Testis (tissue), 3 donors: ENCODE results near the gene MAPK8IP1. TPM values are rescaled to one million over a fixed set of nuclear protein-coding genes. Genes with fewer than 3 reads are reported as not detected.

Experiments
- DNase-seq: peaks from one replicate; pipeline ENCODE4 v3.0.0-alpha.2; 2019
- H3K27ac ChIP-seq, 2 donors: fragments of 200-600 bp; sonication (generic); one replicate each; pipeline ENCODE4 v1.5.1; 2019
- H3K27me3 ChIP-seq: fragments of 200-600 bp; sonication (generic); one replicate; pipeline ENCODE4 v1.5.1; 2019
- H3K36me3 ChIP-seq: fragments of 200-600 bp; sonication (generic); one replicate; pipeline ENCODE4 v1.5.1; 2017; ENCODE audit warnings: low read depth; ENCODE audit errors: missing control alignments
- H3K4me1 ChIP-seq: fragments of 200-600 bp; sonication (generic); one replicate; pipeline ENCODE4 v1.5.1; 2019
- H3K4me3 ChIP-seq, 2 donors: fragments of 200-600 bp; sonication (generic); one replicate each; pipeline ENCODE4 v1.5.1; 2017 to 2019
- H3K9me3 ChIP-seq: fragments of 200-600 bp; sonication (generic); one replicate; pipeline ENCODE4 v1.5.1; 2017
- POLR2A ChIP-seq: fragments of 450-650 bp; IDR thresholded peaks from one replicate; pipeline ENCODE4 v1.6.1; 2017; ENCODE audit warnings: antibody characterized with exemption, mild to moderate bottlenecking, moderate library complexity
- WGBS, 2 donors: methylation state at CpG; one replicate each; pipeline ENCODE4 v1.1.5; 2018; 5-methylcytosine and 5-hydroxymethylcytosine counted together
- intact Hi-C: fragments of 100-400 bp; cut with DNase I; formaldehyde crosslinking; loops from one replicate; pipeline ENCODE4 v1.15.1; 2023; ENCODE audit warnings: low total_unique reads
- polyA plus RNA-seq: library from polyadenylated mRNA; stranded (reverse); fragments of 350-450 nt; fragmentation: Illumina TruSeq; extraction: RNeasy Lipid Tissue Mini Kit (QIAGEN cat#74804); gene quantifications from one replicate; pipeline ENCODE4 v1.2.3, GENCODE V29; 2014; ENCODE audit warnings: low read depth, low replicate concordance; ENCODE audit not compliant: insufficient read depth
- total RNA-seq, 2 donors: library from RNA; depleted of rRNA; stranded (reverse); fragments of >200 nt; gene quantifications; one replicate each; pipeline ENCODE4 v1.2.3, GENCODE V29; 2016
- TF ChIP-seq, protein P1 (sequence below), 3 experiments: fragments of 450-650 bp in 2 of 3; fragments of 200-600 bp in 1 of 3; sonication (generic) in 1 of 3; IDR thresholded peaks; one replicate each; pipeline ENCODE4 v1.5.1; 2016 to 2019; ENCODE audit warnings: antibody characterized with exemption in 3 of 3, mild to moderate bottlenecking in 2 of 3, moderate library complexity in 1 of 3

Gene MAPK8IP1
- total and polyA plus RNA-seq, 3 donors from 2014 or later: 54.5 to 62.9 (median 57.5) TPM

DNA sequence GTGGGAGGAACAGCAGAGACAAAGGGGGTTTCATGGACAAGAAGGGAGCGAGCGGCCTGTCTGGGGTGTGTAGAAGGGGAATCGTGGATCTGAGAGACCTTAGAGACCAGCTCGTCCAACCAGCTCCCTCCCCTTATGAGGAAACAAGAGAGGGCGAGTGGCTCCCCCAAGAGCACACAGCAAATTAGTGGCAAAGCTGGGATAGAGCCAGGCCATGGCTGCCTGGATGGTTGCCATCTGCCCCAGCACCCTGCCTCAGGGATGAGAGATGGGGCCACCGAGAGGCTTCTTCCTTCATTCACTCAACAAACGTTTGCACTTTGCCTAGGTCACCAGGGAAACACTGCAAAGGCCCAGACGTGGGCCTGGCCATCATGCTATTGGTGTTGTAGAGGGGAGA is 4.1 kb downstream of the MAPK8IP1 start:
- no peak for TF ChIP-seq POLR2A
- TF ChIP-seq, protein P1, sequence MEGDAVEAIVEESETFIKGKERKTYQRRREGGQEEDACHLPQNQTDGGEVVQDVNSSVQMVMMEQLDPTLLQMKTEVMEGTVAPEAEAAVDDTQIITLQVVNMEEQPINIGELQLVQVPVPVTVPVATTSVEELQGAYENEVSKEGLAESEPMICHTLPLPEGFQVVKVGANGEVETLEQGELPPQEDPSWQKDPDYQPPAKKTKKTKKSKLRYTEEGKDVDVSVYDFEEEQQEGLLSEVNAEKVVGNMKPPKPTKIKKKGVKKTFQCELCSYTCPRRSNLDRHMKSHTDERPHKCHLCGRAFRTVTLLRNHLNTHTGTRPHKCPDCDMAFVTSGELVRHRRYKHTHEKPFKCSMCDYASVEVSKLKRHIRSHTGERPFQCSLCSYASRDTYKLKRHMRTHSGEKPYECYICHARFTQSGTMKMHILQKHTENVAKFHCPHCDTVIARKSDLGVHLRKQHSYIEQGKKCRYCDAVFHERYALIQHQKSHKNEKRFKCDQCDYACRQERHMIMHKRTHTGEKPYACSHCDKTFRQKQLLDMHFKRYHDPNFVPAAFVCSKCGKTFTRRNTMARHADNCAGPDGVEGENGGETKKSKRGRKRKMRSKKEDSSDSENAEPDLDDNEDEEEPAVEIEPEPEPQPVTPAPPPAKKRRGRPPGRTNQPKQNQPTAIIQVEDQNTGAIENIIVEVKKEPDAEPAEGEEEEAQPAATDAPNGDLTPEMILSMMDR (IDR thresholded peaks at IDR 0.05): no peak
- Histone ChIP-seq H3K27ac (no peak overlapping the region), H3K4me3 (no peak overlapping the region), H3K27me3 (no peaks in the 10 kb centered on the region), H3K4me1 (no peaks in the 10 kb centered on the region), H3K9me3 (no peaks in the 10 kb centered on the region), H3K36me3 (no peaks in the 10 kb centered on the region)
- intact Hi-C loops: no loop called here
- DNase-seq: no peak
- 90 to 98% methylated on average over 8 of the region's 8 CpGs for WGBS, 2 donors

DNA sequence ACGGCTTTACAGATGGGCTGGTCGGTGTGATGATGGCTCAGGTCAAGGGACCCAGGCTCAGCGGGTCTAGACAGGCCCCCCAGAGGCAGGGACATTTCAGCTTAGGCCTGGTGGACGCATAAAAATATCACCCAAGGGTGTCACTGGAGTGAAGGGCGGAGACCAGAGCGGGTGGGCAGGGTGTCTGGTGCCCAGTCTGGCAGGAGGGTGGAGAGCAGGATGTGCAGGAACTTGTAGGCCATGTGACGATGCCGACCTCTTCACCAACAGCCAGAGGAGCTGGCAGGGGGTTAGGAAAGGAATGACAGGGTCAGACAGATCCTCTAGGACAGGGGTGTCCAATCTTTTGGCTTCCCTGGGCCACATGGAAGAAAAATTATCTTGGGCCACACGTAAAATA is 4.5 kb downstream of the MAPK8IP1 start:
- TF ChIP-seq, protein P1 (IDR thresholded peaks at IDR 0.05): no peak
- no peak for TF ChIP-seq POLR2A
- H3K27ac ChIP-seq: no peak overlapping the region
- H3K9me3 ChIP-seq: no peaks in the 10 kb centered on the region
- 88 to 92% methylated on average over 9 of the region's 9 CpGs for WGBS, 2 donors
- no peaks in the 10 kb centered on the region for H3K27me3 ChIP-seq
- DNase-seq: no peak
- H3K4me3 ChIP-seq: no peak overlapping the region
- no peaks in the 10 kb centered on the region for H3K36me3 ChIP-seq
- H3K4me1 ChIP-seq: no peaks in the 10 kb centered on the region
- intact Hi-C loops: no loop called here

DNA sequence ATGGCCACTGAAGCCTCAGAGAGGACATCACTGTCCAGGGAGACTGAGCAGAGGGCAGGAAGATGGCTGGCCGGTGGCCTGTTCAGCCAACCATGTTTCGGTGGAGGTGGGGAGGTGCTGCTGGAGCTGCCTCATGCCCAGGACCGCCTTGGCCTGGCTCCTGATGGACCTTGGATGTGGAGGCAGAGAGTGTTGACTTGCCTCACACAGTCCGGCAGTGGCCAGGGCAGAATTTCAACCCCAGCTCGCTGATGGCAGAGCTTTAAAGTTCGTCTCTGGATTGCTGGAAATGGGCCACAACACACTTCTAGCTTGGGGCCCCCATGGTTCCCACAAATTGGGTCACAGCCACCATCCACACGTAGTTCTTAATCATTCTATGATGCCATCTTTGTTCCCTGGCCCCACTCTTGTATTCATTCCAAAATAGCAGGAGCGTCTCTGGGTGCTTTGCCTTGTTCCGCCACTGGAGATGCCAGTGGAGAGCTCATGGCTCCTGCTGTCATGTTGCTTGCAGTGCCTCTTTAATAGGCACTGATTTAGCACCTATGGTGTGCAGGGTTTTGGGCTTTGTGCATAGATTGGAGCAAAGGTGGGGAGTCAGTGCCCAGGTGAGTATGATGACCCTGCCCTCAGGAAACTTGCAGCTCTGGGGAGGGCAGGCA is 5.6 kb downstream of the MAPK8IP1 start:
- no peaks in the 10 kb centered on the region for H3K4me1 ChIP-seq
- H3K9me3 ChIP-seq: no peaks in the 10 kb centered on the region
- no peak overlapping the region for H3K27ac ChIP-seq
- no peaks in the 10 kb centered on the region for H3K27me3 ChIP-seq
- DNase-seq: no peak
- WGBS, 2 donors: 87 to 96% methylated on average over 4 to 9 of the region's 9 CpGs
- intact Hi-C loops: no loop called here
- no peak overlapping the region for H3K4me3 ChIP-seq
- no peak for TF ChIP-seq POLR2A
- TF ChIP-seq, protein P1 (IDR thresholded peaks at IDR 0.05): no peak
- H3K36me3 ChIP-seq: no peaks in the 10 kb centered on the region

DNA sequence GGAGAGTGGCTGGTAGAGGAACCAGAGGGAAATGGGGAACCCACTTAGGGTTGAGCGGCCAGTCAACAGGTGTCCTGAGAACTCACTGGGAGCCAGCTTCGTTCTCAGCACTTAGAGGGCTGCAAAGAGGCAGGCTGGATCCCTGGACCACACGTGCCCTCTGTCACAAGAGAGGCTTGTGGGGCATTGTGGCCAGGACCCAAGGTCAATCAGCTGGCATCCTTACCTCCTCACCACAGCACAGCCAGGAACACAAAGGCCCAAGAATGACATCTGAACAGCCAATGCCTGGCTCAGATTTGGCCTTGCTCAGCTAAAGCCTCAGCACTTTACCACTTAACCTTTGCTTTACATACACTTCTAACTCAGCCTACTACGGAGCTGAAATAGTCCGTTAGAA is 7.4 kb downstream of the MAPK8IP1 start:
- no peaks in the 10 kb centered on the region for H3K9me3 ChIP-seq
- intact Hi-C loops: no loop called here

More for the DNA sequence above, 7.4 kb downstream of the MAPK8IP1 start:
- Histone ChIP-seq H3K4me1 (peaks cover 8% of the 10 kb centered on the region), H3K27ac (no peak overlapping the region), H3K4me3 (no peak overlapping the region), H3K27me3 (no peaks in the 10 kb centered on the region), H3K36me3 (no peaks in the 10 kb centered on the region)
- TF ChIP-seq POLR2A: no peak
- TF ChIP-seq, protein P1 (IDR thresholded peaks at IDR 0.05): no peak
- peak; percentile 29 for DNase-seq
- 75 to 80% methylated on average over 5 of the region's 5 CpGs for WGBS, 2 donors
